K562 (cell line): ENCODE data around the gene GLRX2. TPM values are rescaled to one million over a fixed set of nuclear protein-coding genes. Genes with fewer than 3 reads are reported as not detected.

ENCODE experiments used
- CBFB ChIP-seq: sonication (generic); formaldehyde crosslinking; IDR thresholded peaks from 2 replicates; pipeline ENCODE4 v1.4.0; 2020; ENCODE audit warnings: mild to moderate bottlenecking, missing genetic modification reagents
- CHAMP1 ChIP-seq: fragments of 450-650 bp; IDR thresholded peaks from 2 replicates; pipeline ENCODE4 v1.6.1; 2016; ENCODE audit warnings: mild to moderate bottlenecking
- CREB1 ChIP-seq, 2 experiments: sonication (generic) in 1 of 2; formaldehyde crosslinking in 1 of 2; IDR thresholded peaks; 2 replicates each; pipeline versions ENCODE4 v1.6.1 to v1.8.0; 2012 to 2022; ENCODE audit warnings: inconsistent platforms in 1 of 2, mild to moderate bottlenecking in 1 of 2, missing genetic modification reagents in 1 of 2, moderate library complexity in 1 of 2
- CTCF ChIP-seq, 3 experiments: IDR thresholded peaks in 2 of 3; conservative IDR thresholded peaks in 1 of 3; 2 replicates each; pipeline ENCODE4 v1.5.1; 2011 to 2012; ENCODE audit warnings: low read length in 3 of 3, mild to moderate bottlenecking in 3 of 3, control low read depth in 2 of 3, improper control_type of control experiment in 1 of 3, inconsistent platforms in 1 of 3, low read depth in 1 of 3, mixed read lengths in 1 of 3, moderate library complexity in 1 of 3; ENCODE audit not compliant: insufficient read depth in 2 of 3
- FOXA3 ChIP-seq, 2 experiments: fragments of 450-650 bp in 1 of 2; sonication (generic) in 1 of 2; formaldehyde crosslinking; IDR thresholded peaks in 1 of 2; conservative IDR thresholded peaks in 1 of 2; 2 replicates each; pipeline versions ENCODE4 v1.4.0 to v1.8.0; 2020 to 2022; ENCODE audit warnings: mild to moderate bottlenecking in 2 of 2, missing genetic modification reagents in 1 of 2
- FOXM1 ChIP-seq, 2 experiments: fragments of 450-650 bp in 1 of 2; sonication (generic) in 1 of 2; formaldehyde crosslinking in 1 of 2; IDR thresholded peaks; 2 replicates each; pipeline versions ENCODE4 v1.6.1 to v1.9.0; 2017 to 2022; ENCODE audit warnings: low read depth in 2 of 2, mild to moderate bottlenecking in 2 of 2, missing genetic modification reagents in 1 of 2, moderate library complexity in 1 of 2
- GABPB2 ChIP-seq: fragments of 250-450 bp; sonication (Bioruptor Pico); conservative IDR thresholded peaks from 2 replicates; pipeline ENCODE4 v1.5.1; 2021; ENCODE audit warnings: mild to moderate bottlenecking
- HEY1 ChIP-seq: fragments of 250-450 bp; sonication (Bioruptor Pico); IDR thresholded peaks from 2 replicates; pipeline ENCODE4 v1.5.0; 2020; ENCODE audit warnings: mild to moderate bottlenecking, moderate library complexity, borderline replicate concordance
- HNRNPK ChIP-seq: fragments of 200-400 bp; formaldehyde crosslinking; IDR thresholded peaks from one replicate; pipeline ENCODE4 v1.6.1; 2018; ENCODE audit warnings: mild to moderate bottlenecking, low read depth, low read length; ENCODE audit not compliant: poor library complexity, severe bottlenecking
- KDM2B ChIP-seq: fragments of 250-450 bp; sonication (Bioruptor Pico); IDR thresholded peaks from 2 replicates; pipeline ENCODE4 v1.8.0; 2021; ENCODE audit warnings: mild to moderate bottlenecking, moderate library complexity
- NFE2L1 ChIP-seq: fragments of 450-650 bp; IDR thresholded peaks from 2 replicates; pipeline ENCODE4 v1.6.1; 2016; ENCODE audit warnings: missing genetic modification characterization, low read depth, mild to moderate bottlenecking, missing compliant biosample characterization, moderate library complexity, borderline replicate concordance
- NKRF ChIP-seq: fragments of 450-650 bp; IDR thresholded peaks from 2 replicates; pipeline ENCODE4 v1.6.1; 2016; ENCODE audit warnings: borderline replicate concordance
- PCBP2 ChIP-seq: fragments of 200-400 bp; formaldehyde crosslinking; IDR thresholded peaks from 2 replicates; pipeline ENCODE4 v1.6.1; 2018; ENCODE audit warnings: low read length, low read depth, mild to moderate bottlenecking, moderate library complexity; ENCODE audit not compliant: poor library complexity, severe bottlenecking
- TCF3 ChIP-seq: sonication (generic); formaldehyde crosslinking; IDR thresholded peaks from 2 replicates; pipeline ENCODE4 v1.4.0; 2020; ENCODE audit warnings: mild to moderate bottlenecking, missing genetic modification reagents
- ZC3H8 ChIP-seq: fragments of 450-650 bp; IDR thresholded peaks from 2 replicates; pipeline ENCODE4 v1.6.1; 2017
- ZNF347 ChIP-seq: fragments of 450-650 bp; formaldehyde crosslinking; IDR thresholded peaks from 2 replicates; pipeline ENCODE4 v1.4.0; 2020; ENCODE audit warnings: low read depth, mild to moderate bottlenecking, moderate library complexity
- ZNF668 ChIP-seq: fragments of 250-450 bp; sonication (Bioruptor Pico); IDR thresholded peaks from 2 replicates; pipeline ENCODE4 v1.8.0; 2022; ENCODE audit warnings: mild to moderate bottlenecking, inconsistent platforms
- ZNF79 ChIP-seq: fragments of 250-450 bp; sonication (Bioruptor Pico); IDR thresholded peaks from 2 replicates; pipeline ENCODE4 v1.4.0; 2020; ENCODE audit warnings: low read depth, mild to moderate bottlenecking, moderate library complexity
- polyA plus RNA-seq, 8 experiments: library from polyadenylated mRNA; depleted of rRNA in 4 of 8; stranded (reverse) in 5 of 8; unstranded in 3 of 8; fragments of >200 nt; fragmentation: Nextera tagmentation in 2 of 8; fragmentation: Illumina TruSeq in 1 of 8; extraction: Ambion mirVana in 2 of 8; extraction: Trizol in 1 of 8; gene quantifications; 2 replicates each; pipeline versions ENCODE4 v1.2.1 to v1.2.3, GENCODE V29; 2011 to 2014; ENCODE audit warnings: inconsistent platforms in 1 of 8, missing spikeins in 1 of 8
- total RNA-seq, 7 experiments: library from RNA; depleted of rRNA in 6 of 7; stranded (reverse); fragments of >200 nt in 6 of 7; fragmentation: Illumina TruSeq in 2 of 7; extraction: Trizol in 2 of 7; gene quantifications; 2 replicates each; pipeline versions ENCODE4 v1.2.1 to v1.2.3, GENCODE V29; 2011 to 2021; ENCODE audit warnings: low replicate concordance in 1 of 7

GLRX2 gene
- total and polyA plus RNA-seq, 9 of the 15 experiments (the other 6 are each of a cell fraction or from before 2014, with no cell fraction given) = 13.3 to 82.6 (median 55.1) TPM

- TF ChIP-seq NKRF (peak; percentile 83), HNRNPK (peak; percentile 72), TCF3 (CRISPR knock-in tag) (peak; percentile 49; the same call in 1 of the 2 replicates), PCBP2 (no peak), CTCF (IDR thresholded peaks at IDR 0.05 in 2 of 3, conservative IDR thresholded peaks at IDR 0.05 in 1 of 3; ENCODE audit: insufficient read depth in 2 of 3, low read depth in 1 of 3, low read length in 3 of 3) (peak; percentile 93 to 96 (median 95)), ZC3H8 (no peak), NFE2L1 (tag) (no peak), HEY1 (CRISPR knock-in tag) (no peak), FOXM1 (IDR thresholded peaks at IDR 0.05; ENCODE audit: low read depth) (no peak; the same call in none of the 2 replicates), FOXM1 (CRISPR knock-in tag; IDR thresholded peaks at IDR 0.05; ENCODE audit: low read depth) (peak; percentile 90), ZNF347 (no peak), FOXA3 (CRISPR knock-in tag; conservative IDR thresholded peaks at IDR 0.05 in 1 of 2, IDR thresholded peaks at IDR 0.05 in 1 of 2) (peak in 1 of 2 experiments; percentile 30; a peak in 1 of 4 replicates), ZNF668 (CRISPR knock-in tag) (no peak), KDM2B (CRISPR knock-in tag) (peak; percentile 72; the same call in 1 of the 2 replicates), ZNF79 (CRISPR knock-in tag) (no peak), CREB1 (IDR thresholded peaks at IDR 0.05) (peak; percentile 83), CREB1 (CRISPR knock-in tag; IDR thresholded peaks at IDR 0.05) (peak; percentile 87), CBFB (CRISPR knock-in tag) (no peak; the same call in 1 of the 2 replicates), GABPB2 (CRISPR knock-in tag) (no peak; the same call in 1 of the 2 replicates), CHAMP1 (peak; percentile 15)
Observed at GRCh38 chr1:193121616-193122593, 16.7 kb upstream of the GLRX2 start, which contains the start of gene CDC73 (continued).
